DOHH2 (cell line): ENCODE results near the gene RAD23A.
"Not testable (repeated sequence)": the region's sequence is repeated elsewhere in the genome, so short reads cannot be mapped to it uniquely, and the experiment has no call there.

Source experiments
- H3F3A ChIP-seq: fragments of 200-600 bp; sonication (generic), shearing (Covaris generic); 2 replicates; pipeline ENCODE4 v1.6.0; 2016; ENCODE audit warnings: antibody characterized with exemption, mild to moderate bottlenecking; ENCODE audit not compliant: control insufficient read depth, insufficient read depth
- H3K27ac ChIP-seq: fragments of 200-600 bp; sonication (generic); 2 replicates; pipeline ENCODE4 v1.5.1; 2014; ENCODE audit warnings: low read depth, mild to moderate bottlenecking, low read length, moderate library complexity
- H3K27me3 ChIP-seq: fragments of 200-600 bp; sonication (generic); 2 replicates; pipeline ENCODE4 v1.6.1; 2014; ENCODE audit warnings: mild to moderate bottlenecking, low read length, mixed read lengths; ENCODE audit not compliant: control insufficient read depth
- H3K36me3 ChIP-seq: fragments of 200-600 bp; sonication (generic); 2 replicates; pipeline ENCODE4 v1.6.1; 2014; ENCODE audit warnings: mild to moderate bottlenecking, low read length, moderate library complexity, mixed read lengths; ENCODE audit not compliant: control insufficient read depth
- H3K4me1 ChIP-seq: fragments of 200-600 bp; sonication (generic); 2 replicates; pipeline ENCODE4 v1.6.1; 2014; ENCODE audit warnings: mild to moderate bottlenecking, low read length, mixed read lengths; ENCODE audit not compliant: control insufficient read depth
- H3K4me2 ChIP-seq: fragments of 200-600 bp; sonication (generic); 2 replicates; pipeline ENCODE4 v1.6.0; 2014; ENCODE audit warnings: mild to moderate bottlenecking, low read length, moderate library complexity
- H3K4me3 ChIP-seq: fragments of 200-600 bp; sonication (generic); 2 replicates; pipeline ENCODE4 v1.5.1; 2014; ENCODE audit warnings: mild to moderate bottlenecking, low read length, mixed read lengths
- H3K79me2 ChIP-seq: fragments of 200-600 bp; sonication (generic); 2 replicates; pipeline ENCODE4 v1.6.1; 2014; ENCODE audit warnings: mild to moderate bottlenecking, low read length, mixed read lengths; ENCODE audit not compliant: control insufficient read depth
- H3K9me2 ChIP-seq: fragments of 200-600 bp; sonication (generic); replicated peaks from 2 replicates; pipeline ENCODE4 v1.6.1; 2014; ENCODE audit warnings: mild to moderate bottlenecking, low read length, mixed read lengths; ENCODE audit not compliant: control insufficient read depth
- H3K9me3 ChIP-seq: fragments of 200-600 bp; sonication (generic); 2 replicates; pipeline ENCODE4 v1.6.1; 2014; ENCODE audit warnings: antibody characterized with exemption, low read length, mixed read lengths; ENCODE audit not compliant: control insufficient read depth, insufficient read depth
- H4K20me1 ChIP-seq: fragments of 200-600 bp; sonication (generic); 2 replicates; pipeline ENCODE4 v1.6.0; 2014; ENCODE audit warnings: low read depth, mild to moderate bottlenecking, antibody characterized with exemption, low read length, moderate library complexity; ENCODE audit not compliant: control insufficient read depth, insufficient read depth
- EZH2phosphoT487 ChIP-seq: fragments of 200-600 bp; sonication (generic); IDR thresholded peaks from 2 replicates; pipeline ENCODE4 v1.6.1; 2017; ENCODE audit warnings: borderline replicate concordance, mild to moderate bottlenecking, antibody characterized with exemption, low read length, moderate library complexity, mixed read lengths
- TF ChIP-seq, protein P1 (sequence below): fragments of 200-600 bp; sonication (generic); IDR thresholded peaks from one replicate; pipeline ENCODE4 v1.5.1; 2014; ENCODE audit warnings: antibody characterized with exemption, mild to moderate bottlenecking, low read depth, low read length; ENCODE audit not compliant: poor library complexity, severe bottlenecking

RAD23A gene

GRCh38 chr19:12953138-12953798 lies 7.6 kb downstream of the RAD23A start:
- Histone ChIP-seq H4K20me1 (no peaks in the 10 kb centered on the region; the same call in 1 of the 2 replicates), H3K9me3 (no peaks in the 10 kb centered on the region), H3K79me2 (peaks cover 79% of the 10 kb centered on the region), H3K4me1 (peaks cover 37% of the 10 kb centered on the region), H3K4me2 (peak overlapping the region; percentile 9; the same call in 1 of the 2 replicates), H3K27me3 (no peaks in the 10 kb centered on the region), H3K9me2 (no peaks in the 10 kb centered on the region), H3F3A (peaks cover 31% of the 10 kb centered on the region), H3K4me3 (no peak overlapping the region), H3K27ac (peak overlapping the region; percentile 51; the same call in 1 of the 2 replicates), H3K36me3 (peaks cover 82% of the 10 kb centered on the region)
- TF ChIP-seq, protein P1, sequence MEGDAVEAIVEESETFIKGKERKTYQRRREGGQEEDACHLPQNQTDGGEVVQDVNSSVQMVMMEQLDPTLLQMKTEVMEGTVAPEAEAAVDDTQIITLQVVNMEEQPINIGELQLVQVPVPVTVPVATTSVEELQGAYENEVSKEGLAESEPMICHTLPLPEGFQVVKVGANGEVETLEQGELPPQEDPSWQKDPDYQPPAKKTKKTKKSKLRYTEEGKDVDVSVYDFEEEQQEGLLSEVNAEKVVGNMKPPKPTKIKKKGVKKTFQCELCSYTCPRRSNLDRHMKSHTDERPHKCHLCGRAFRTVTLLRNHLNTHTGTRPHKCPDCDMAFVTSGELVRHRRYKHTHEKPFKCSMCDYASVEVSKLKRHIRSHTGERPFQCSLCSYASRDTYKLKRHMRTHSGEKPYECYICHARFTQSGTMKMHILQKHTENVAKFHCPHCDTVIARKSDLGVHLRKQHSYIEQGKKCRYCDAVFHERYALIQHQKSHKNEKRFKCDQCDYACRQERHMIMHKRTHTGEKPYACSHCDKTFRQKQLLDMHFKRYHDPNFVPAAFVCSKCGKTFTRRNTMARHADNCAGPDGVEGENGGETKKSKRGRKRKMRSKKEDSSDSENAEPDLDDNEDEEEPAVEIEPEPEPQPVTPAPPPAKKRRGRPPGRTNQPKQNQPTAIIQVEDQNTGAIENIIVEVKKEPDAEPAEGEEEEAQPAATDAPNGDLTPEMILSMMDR, result no peak
- no peak for TF ChIP-seq EZH2phosphoT487

DNA sequence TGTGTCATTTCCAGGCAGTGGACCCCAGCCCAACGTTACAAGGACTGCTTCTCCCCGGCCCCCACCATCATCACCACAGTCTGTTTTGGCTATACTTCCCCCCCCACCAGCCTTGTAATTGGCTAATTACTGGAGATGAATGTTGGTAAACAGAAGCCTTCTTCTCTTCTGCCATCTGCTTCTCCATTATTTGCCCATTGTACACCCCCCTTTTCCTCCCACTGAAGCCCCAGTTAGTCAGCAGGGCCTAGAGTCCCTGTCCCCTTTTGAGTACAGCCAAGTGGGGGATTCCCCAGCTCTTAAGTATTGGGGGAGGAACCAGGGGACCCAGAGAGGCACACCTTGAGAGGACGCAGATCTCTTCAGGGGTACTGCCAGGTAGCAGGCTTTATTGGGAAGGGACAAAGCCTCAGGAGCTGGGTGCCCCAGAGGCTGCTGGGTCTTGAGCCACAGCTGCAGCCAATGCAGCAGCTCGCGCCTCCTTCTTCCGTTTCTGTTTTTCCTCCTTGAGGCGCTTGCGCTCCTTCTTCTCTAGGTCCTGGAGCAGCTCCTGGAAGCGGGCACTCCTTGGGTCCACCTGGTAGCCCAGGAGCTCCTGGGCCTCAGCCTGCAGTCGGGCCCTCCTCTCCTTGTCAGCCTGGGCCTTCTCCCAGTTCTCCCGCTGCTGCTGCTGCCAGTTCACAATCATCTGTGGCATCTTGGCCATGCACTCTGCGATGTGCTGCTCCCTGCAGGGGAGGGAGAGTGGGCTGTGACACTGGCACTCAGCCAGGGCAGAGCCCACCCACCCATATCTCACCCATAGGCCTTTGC lies 8.3 kb downstream of the RAD23A start:
- H3K79me2 ChIP-seq, result peaks cover 72% of the 10 kb centered on the region
- H4K20me1 ChIP-seq, result no peaks in the 10 kb centered on the region; the same call in 1 of the 2 replicates
- H3K4me3 ChIP-seq, result peak overlapping the region; percentile 96
- no peaks in the 10 kb centered on the region for H3K9me3 ChIP-seq
- H3K4me1 ChIP-seq, result peaks cover 37% of the 10 kb centered on the region
- no peaks in the 10 kb centered on the region for H3K27me3 ChIP-seq
- H3K27ac ChIP-seq, result peak overlapping the region; percentile 51
- H3K9me2 ChIP-seq, result no peaks in the 10 kb centered on the region
- peak overlapping the region; percentile 77 for H3K4me2 ChIP-seq
- H3F3A ChIP-seq, result peaks cover 31% of the 10 kb centered on the region
- TF ChIP-seq, protein P1, result no peak
- no peak for TF ChIP-seq EZH2phosphoT487
- peaks cover 74% of the 10 kb centered on the region for H3K36me3 ChIP-seq

DNA sequence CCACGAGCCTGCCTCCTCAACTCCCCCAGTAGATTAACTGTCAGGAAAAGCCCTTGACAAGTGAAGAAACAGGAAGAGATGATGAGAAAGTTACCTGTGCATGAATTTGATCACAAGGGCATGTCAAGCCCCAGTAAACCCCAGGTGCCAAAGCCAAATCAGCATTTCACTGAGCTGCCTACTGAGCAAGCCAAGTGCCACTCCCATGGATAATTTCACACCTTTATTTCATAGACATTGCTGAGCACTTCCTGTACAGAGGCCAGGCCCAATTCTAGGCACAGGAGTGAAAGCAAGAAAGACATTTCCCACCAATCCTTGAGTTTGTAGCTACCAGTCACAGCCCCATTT lies 8.9 kb downstream of the RAD23A start:
- Histone ChIP-seq H3K9me2 (no peaks in the 10 kb centered on the region), H3K4me3 (peak overlapping the region; percentile 96), H3K27me3 (no peaks in the 10 kb centered on the region), H3K36me3 (peaks cover 69% of the 10 kb centered on the region), H3K27ac (peak overlapping the region; percentile 51), H3K9me3 (no peaks in the 10 kb centered on the region), H3K4me1 (peaks cover 37% of the 10 kb centered on the region), H3K79me2 (peaks cover 66% of the 10 kb centered on the region), H3K4me2 (peak overlapping the region; percentile 77), H3F3A (peaks cover 31% of the 10 kb centered on the region), H4K20me1 (no peaks in the 10 kb centered on the region; the same call in 1 of the 2 replicates)
- no peak for TF ChIP-seq EZH2phosphoT487
- TF ChIP-seq, protein P1, result no peak

DNA sequence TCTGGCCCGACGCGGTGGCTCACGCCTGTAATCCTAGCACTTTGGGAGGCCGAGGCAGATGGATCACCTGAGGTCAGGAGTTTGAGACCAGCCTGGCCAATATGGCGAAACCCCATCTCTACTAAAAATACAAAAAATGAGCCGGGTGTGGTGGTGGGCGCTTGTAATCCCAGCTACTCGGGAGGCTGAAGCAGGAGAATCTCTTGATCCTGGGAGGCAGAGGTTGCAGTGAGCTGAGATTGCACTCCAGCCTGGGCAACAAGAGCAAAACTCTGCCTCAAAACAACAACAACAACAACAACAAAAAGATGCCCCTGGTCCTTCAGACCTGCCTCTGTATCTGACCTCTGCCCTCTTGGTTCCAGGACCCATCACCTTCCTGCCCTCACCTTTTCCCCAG lies 9.9 kb downstream of the RAD23A start:
- Histone ChIP-seq H3K4me2 (peak overlapping the region; percentile 77), H3K27ac (peak overlapping the region; percentile 54), H3K4me3 (peak overlapping the region; percentile 96), H3K36me3 (peaks cover 59% of the 10 kb centered on the region), H3K79me2 (peaks cover 63% of the 10 kb centered on the region), H3F3A (peaks cover 31% of the 10 kb centered on the region), H3K4me1 (peaks cover 37% of the 10 kb centered on the region)
- H4K20me1 ChIP-seq, H3K9me2 ChIP-seq, H3K9me3 ChIP-seq, H3K27me3 ChIP-seq: not testable (repeated sequence)
